ENCODE measurements around the gene DCDC2.

Gene DCDC2

DNA sequence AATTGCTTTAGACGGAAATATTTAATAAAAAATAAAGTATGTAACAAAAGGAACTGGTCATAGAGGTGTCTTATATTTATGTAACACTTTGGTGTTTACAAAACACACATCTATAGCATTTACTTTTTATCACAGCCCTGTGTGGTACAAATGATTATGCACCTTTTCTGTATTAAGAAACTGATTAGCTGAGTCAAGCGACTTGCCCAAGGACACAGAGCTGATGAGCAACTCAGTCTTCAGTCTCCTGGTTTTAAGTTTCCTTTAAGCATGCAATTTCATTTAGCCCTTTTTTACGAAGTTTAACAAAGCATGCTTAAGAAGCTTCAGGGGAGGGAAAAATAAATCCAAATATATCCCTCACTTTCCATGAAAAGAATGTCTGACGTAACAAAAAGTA, 2.5 kb downstream of the DCDC2 start:
- TF ChIP-seq, protein P1, sequence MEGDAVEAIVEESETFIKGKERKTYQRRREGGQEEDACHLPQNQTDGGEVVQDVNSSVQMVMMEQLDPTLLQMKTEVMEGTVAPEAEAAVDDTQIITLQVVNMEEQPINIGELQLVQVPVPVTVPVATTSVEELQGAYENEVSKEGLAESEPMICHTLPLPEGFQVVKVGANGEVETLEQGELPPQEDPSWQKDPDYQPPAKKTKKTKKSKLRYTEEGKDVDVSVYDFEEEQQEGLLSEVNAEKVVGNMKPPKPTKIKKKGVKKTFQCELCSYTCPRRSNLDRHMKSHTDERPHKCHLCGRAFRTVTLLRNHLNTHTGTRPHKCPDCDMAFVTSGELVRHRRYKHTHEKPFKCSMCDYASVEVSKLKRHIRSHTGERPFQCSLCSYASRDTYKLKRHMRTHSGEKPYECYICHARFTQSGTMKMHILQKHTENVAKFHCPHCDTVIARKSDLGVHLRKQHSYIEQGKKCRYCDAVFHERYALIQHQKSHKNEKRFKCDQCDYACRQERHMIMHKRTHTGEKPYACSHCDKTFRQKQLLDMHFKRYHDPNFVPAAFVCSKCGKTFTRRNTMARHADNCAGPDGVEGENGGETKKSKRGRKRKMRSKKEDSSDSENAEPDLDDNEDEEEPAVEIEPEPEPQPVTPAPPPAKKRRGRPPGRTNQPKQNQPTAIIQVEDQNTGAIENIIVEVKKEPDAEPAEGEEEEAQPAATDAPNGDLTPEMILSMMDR (conservative IDR thresholded peaks at IDR 0.05; ENCODE audit: control insufficient read depth, insufficient read depth, low read depth, low read length): no peak
- DNase-seq (ENCODE audit: low read depth): no peak
- H3K4me3 ChIP-seq (ENCODE audit: control insufficient read depth, low read depth, low read length): no peak overlapping the region

- TF ChIP-seq, protein P1 (conservative IDR thresholded peaks at IDR 0.05; ENCODE audit: control insufficient read depth, insufficient read depth, low read depth, low read length): no peak
- no peak for DNase-seq (ENCODE audit: low read depth)
- no peak overlapping the region for H3K4me3 ChIP-seq (ENCODE audit: control insufficient read depth, low read depth, low read length)
These were observed 4.0 kb downstream of the DCDC2 start for GRCh38 chr6:24353861-24354260.

GRCh38 chr6:24352434-24352833, 5.4 kb downstream of the DCDC2 start:
- no peak for DNase-seq (ENCODE audit: low read depth)

GRCh38 chr6:24344976-24345375, 12.9 kb downstream of the DCDC2 start:
- H3K4me3 ChIP-seq (ENCODE audit: control insufficient read depth, low read depth, low read length): no peak overlapping the region
- TF ChIP-seq, protein P1 (conservative IDR thresholded peaks at IDR 0.05; ENCODE audit: control insufficient read depth, insufficient read depth, low read depth, low read length): no peak
- no peak for DNase-seq (ENCODE audit: low read depth)

More at GRCh38 chr6:24352434-24352833, 5.4 kb downstream of the DCDC2 start:
- no peak overlapping the region for H3K4me3 ChIP-seq (ENCODE audit: control insufficient read depth, low read depth, low read length)
- TF ChIP-seq, protein P1 (conservative IDR thresholded peaks at IDR 0.05; ENCODE audit: control insufficient read depth, insufficient read depth, low read depth, low read length): no peak

- TF ChIP-seq, protein P1 (conservative IDR thresholded peaks at IDR 0.05; ENCODE audit: control insufficient read depth, insufficient read depth, low read depth, low read length): no peak
- DNase-seq (ENCODE audit: low read depth): no peak
These were observed 16.6 kb downstream of the DCDC2 start for GRCh38 chr6:24340998-24341938.

DNA sequence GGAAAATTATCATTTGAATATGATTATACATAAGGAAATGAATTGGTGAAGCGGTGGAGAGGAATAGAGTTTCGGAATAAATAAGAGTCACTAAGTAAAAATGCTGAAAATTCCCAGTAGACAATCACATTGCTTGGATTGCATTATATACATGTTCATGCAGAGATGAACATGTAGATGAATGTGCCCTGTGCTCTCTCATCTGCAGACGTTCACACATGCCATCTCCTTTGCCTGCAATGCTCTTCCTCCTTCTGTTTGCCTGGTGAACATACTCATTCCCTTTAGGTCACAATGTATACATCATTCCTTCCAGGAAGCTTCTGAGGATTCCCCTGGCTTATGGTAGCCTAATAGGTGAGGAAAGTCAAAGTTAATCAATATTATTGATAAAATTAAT, 17.9 kb downstream of the DCDC2 start:
- TF ChIP-seq, protein P1 (conservative IDR thresholded peaks at IDR 0.05; ENCODE audit: control insufficient read depth, insufficient read depth, low read depth, low read length): no peak
- no peak for DNase-seq (ENCODE audit: low read depth)
- no peak overlapping the region for H3K4me3 ChIP-seq (ENCODE audit: control insufficient read depth, low read depth, low read length)

More at GRCh38 chr6:24340998-24341938, 16.6 kb downstream of the DCDC2 start:
- no peak overlapping the region for H3K4me3 ChIP-seq (ENCODE audit: control insufficient read depth, low read depth, low read length)
